H1 (cell line): Measurements from ENCODE around the gene DGCR6L. TPM values are rescaled to one million over a fixed set of nuclear protein-coding genes. Genes with fewer than 3 reads are reported as not detected.

Source experiments
- BACH1 ChIP-seq: IDR thresholded peaks from 2 replicates; pipeline ENCODE4 v1.6.1; 2012; ENCODE audit warnings: low read length, improper control_type of control experiment
- CREB1 ChIP-seq: IDR thresholded peaks from 2 replicates; pipeline ENCODE4 v1.6.1; 2012; ENCODE audit warnings: inconsistent platforms
- MAFK ChIP-seq: IDR thresholded peaks from 2 replicates; pipeline ENCODE4 v1.6.1; 2012; ENCODE audit warnings: low read depth, mild to moderate bottlenecking, improper control_type of control experiment, low read length
- POLR2A ChIP-seq, 2 experiments: IDR thresholded peaks; 1 replicate in 1 of 2; 2 replicates in 1 of 2; pipeline ENCODE4 v1.6.1; 2011; ENCODE audit warnings: low read depth in 2 of 2, low read length in 2 of 2, mild to moderate bottlenecking in 2 of 2; ENCODE audit errors: control extremely low read depth in 1 of 2
- SIN3A ChIP-seq, 2 experiments: IDR thresholded peaks in 1 of 2; conservative IDR thresholded peaks in 1 of 2; 2 replicates each; pipeline ENCODE4 v1.6.1; 2011 to 2012; ENCODE audit warnings: low read length in 2 of 2, improper control_type of control experiment in 1 of 2, low read depth in 1 of 2, mild to moderate bottlenecking in 1 of 2
- SP4 ChIP-seq: IDR thresholded peaks from 2 replicates; pipeline ENCODE4 v1.6.1; 2012; ENCODE audit warnings: low read length, inconsistent platforms
- TBP ChIP-seq: IDR thresholded peaks from 2 replicates; pipeline ENCODE4 v1.6.1; 2011; ENCODE audit warnings: low read depth, low read length, improper control_type of control experiment
- polyA plus RNA-seq, 7 experiments: library from polyadenylated mRNA; depleted of rRNA in 3 of 7; stranded (reverse) in 5 of 7; unstranded in 2 of 7; fragments of >200 nt in 5 of 7; fragments of 200-250 nt in 2 of 7; gene quantifications; 1 replicate in 5 of 7; 2 replicates in 1 of 7; 4 replicates in 1 of 7; pipeline versions ENCODE4 v1.2.1 to v1.2.3, GENCODE V29; 2011 to 2013; ENCODE audit warnings: missing spikeins in 2 of 7, mixed read lengths in 2 of 7
- total RNA-seq: library from RNA; stranded (reverse); fragmentation: NEBNext Ultra II Directional; extraction: Animal tissue kit (Norgen Biotek cat#: 25700); gene quantifications from 2 replicates; pipeline ENCODE4 v1.2.1, GENCODE V29; 2021
- TF ChIP-seq, protein P1 (sequence below): fragments of 300-600 bp; sonication (generic); IDR thresholded peaks from 2 replicates; pipeline ENCODE4 v1.7.1; 2012; ENCODE audit warnings: low read length, moderate library complexity, mild to moderate bottlenecking, inconsistent platforms; ENCODE audit not compliant: insufficient replicate concordance
- TF ChIP-seq, protein P2 (sequence below): IDR thresholded peaks from 2 replicates; pipeline ENCODE4 v1.6.1; 2011; ENCODE audit warnings: low read depth, mild to moderate bottlenecking, low read length; ENCODE audit not compliant: insufficient read depth

The DGCR6L gene
- total and polyA plus RNA-seq, 2 of the 8 experiments (the other 6 are each of a cell fraction or from before 2014, with no cell fraction given), result 43.6 to 72.6 TPM

DNA sequence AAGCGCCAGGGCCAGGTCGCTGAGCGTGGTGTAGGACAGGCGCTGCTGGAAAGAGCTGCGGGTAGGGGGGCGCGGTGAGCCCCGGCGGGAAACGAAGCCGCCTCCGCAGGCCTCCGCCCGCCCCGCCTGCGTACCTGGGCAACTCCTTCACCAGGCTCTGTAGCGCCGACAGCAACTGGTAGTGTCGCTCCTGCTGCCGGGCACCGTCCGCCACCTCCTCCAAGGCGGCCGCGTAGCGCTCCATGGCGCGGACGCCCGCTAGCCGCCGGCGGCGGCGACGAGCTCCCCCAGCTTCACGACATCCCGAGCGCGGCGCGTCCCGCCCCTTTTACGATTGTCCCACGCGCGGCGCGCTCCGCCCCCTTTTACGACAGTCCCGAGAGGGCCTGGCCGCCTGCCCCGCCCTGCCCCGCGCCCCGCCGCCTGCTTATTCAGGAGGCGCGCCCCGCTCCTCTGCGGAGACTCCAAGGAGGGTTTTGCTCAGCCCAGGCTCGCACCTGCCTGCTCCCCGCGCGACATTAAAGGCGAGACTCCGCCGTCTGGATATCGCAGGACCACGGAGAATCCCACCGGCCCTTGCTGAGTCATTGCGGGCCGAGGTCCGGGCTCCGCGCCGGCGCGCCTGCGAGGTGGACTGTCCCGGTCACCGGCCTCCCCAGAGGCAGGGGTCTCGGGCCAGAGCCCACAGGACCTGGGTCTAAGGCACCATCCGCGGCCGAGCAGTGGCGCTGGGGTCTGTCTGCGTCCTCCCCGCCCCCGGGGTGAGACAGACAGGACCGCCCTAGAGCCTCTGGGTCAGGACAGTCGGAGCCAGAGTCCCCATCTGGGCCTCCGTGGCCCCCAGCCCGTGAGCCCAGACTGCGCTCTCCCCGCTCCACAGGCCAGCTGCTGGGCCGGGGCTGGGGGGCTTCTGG, at the start of gene DGCR6L (continued):
- TF ChIP-seq, protein P1, sequence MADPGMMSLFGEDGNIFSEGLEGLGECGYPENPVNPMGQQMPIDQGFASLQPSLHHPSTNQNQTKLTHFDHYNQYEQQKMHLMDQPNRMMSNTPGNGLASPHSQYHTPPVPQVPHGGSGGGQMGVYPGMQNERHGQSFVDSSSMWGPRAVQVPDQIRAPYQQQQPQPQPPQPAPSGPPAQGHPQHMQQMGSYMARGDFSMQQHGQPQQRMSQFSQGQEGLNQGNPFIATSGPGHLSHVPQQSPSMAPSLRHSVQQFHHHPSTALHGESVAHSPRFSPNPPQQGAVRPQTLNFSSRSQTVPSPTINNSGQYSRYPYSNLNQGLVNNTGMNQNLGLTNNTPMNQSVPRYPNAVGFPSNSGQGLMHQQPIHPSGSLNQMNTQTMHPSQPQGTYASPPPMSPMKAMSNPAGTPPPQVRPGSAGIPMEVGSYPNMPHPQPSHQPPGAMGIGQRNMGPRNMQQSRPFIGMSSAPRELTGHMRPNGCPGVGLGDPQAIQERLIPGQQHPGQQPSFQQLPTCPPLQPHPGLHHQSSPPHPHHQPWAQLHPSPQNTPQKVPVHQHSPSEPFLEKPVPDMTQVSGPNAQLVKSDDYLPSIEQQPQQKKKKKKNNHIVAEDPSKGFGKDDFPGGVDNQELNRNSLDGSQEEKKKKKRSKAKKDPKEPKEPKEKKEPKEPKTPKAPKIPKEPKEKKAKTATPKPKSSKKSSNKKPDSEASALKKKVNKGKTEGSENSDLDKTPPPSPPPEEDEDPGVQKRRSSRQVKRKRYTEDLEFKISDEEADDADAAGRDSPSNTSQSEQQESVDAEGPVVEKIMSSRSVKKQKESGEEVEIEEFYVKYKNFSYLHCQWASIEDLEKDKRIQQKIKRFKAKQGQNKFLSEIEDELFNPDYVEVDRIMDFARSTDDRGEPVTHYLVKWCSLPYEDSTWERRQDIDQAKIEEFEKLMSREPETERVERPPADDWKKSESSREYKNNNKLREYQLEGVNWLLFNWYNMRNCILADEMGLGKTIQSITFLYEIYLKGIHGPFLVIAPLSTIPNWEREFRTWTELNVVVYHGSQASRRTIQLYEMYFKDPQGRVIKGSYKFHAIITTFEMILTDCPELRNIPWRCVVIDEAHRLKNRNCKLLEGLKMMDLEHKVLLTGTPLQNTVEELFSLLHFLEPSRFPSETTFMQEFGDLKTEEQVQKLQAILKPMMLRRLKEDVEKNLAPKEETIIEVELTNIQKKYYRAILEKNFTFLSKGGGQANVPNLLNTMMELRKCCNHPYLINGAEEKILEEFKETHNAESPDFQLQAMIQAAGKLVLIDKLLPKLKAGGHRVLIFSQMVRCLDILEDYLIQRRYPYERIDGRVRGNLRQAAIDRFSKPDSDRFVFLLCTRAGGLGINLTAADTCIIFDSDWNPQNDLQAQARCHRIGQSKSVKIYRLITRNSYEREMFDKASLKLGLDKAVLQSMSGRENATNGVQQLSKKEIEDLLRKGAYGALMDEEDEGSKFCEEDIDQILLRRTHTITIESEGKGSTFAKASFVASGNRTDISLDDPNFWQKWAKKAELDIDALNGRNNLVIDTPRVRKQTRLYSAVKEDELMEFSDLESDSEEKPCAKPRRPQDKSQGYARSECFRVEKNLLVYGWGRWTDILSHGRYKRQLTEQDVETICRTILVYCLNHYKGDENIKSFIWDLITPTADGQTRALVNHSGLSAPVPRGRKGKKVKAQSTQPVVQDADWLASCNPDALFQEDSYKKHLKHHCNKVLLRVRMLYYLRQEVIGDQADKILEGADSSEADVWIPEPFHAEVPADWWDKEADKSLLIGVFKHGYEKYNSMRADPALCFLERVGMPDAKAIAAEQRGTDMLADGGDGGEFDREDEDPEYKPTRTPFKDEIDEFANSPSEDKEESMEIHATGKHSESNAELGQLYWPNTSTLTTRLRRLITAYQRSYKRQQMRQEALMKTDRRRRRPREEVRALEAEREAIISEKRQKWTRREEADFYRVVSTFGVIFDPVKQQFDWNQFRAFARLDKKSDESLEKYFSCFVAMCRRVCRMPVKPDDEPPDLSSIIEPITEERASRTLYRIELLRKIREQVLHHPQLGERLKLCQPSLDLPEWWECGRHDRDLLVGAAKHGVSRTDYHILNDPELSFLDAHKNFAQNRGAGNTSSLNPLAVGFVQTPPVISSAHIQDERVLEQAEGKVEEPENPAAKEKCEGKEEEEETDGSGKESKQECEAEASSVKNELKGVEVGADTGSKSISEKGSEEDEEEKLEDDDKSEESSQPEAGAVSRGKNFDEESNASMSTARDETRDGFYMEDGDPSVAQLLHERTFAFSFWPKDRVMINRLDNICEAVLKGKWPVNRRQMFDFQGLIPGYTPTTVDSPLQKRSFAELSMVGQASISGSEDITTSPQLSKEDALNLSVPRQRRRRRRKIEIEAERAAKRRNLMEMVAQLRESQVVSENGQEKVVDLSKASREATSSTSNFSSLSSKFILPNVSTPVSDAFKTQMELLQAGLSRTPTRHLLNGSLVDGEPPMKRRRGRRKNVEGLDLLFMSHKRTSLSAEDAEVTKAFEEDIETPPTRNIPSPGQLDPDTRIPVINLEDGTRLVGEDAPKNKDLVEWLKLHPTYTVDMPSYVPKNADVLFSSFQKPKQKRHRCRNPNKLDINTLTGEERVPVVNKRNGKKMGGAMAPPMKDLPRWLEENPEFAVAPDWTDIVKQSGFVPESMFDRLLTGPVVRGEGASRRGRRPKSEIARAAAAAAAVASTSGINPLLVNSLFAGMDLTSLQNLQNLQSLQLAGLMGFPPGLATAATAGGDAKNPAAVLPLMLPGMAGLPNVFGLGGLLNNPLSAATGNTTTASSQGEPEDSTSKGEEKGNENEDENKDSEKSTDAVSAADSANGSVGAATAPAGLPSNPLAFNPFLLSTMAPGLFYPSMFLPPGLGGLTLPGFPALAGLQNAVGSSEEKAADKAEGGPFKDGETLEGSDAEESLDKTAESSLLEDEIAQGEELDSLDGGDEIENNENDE, result no peak
- TF ChIP-seq SP4 (peak; percentile 77; the same call in 1 of the 2 replicates), TBP (peak; percentile 34; the same call in 1 of the 2 replicates), SIN3A (conservative IDR thresholded peaks at IDR 0.05 in 1 of 2, IDR thresholded peaks at IDR 0.05 in 1 of 2; ENCODE audit: low read depth in 1 of 2, low read length in 2 of 2) (peak in 1 of 2 experiments; percentile 58; a peak in 1 of 4 replicates), CREB1 (peak; percentile 40; the same call in 1 of the 2 replicates), BACH1 (peak; percentile 56; the same call in 1 of the 2 replicates), POLR2A (IDR thresholded peaks at IDR 0.05; ENCODE audit: control extremely low read depth in 1 of 2, low read depth in 2 of 2, low read length in 2 of 2) (peak in 1 of 2 experiments; percentile 36; a peak in 2 of 3 replicates), MAFK (0 out of 2 replicates have a peak, but pooled peaks have one; percentile 28)
- TF ChIP-seq, protein P2, sequence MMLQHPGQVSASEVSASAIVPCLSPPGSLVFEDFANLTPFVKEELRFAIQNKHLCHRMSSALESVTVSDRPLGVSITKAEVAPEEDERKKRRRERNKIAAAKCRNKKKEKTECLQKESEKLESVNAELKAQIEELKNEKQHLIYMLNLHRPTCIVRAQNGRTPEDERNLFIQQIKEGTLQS, result peak; percentile 24; the same call in 1 of the 2 replicates
